ENCODE data around the gene VMAC. TPM values are rescaled to one million over a fixed set of nuclear protein-coding genes. Genes with fewer than 3 reads are reported as not detected.

Gene VMAC
- total and polyA plus RNA-seq, 2 of the 13 experiments (the other 11 are each of a cell fraction or from before 2014, with no cell fraction given), result 2.4 TPM

DNA sequence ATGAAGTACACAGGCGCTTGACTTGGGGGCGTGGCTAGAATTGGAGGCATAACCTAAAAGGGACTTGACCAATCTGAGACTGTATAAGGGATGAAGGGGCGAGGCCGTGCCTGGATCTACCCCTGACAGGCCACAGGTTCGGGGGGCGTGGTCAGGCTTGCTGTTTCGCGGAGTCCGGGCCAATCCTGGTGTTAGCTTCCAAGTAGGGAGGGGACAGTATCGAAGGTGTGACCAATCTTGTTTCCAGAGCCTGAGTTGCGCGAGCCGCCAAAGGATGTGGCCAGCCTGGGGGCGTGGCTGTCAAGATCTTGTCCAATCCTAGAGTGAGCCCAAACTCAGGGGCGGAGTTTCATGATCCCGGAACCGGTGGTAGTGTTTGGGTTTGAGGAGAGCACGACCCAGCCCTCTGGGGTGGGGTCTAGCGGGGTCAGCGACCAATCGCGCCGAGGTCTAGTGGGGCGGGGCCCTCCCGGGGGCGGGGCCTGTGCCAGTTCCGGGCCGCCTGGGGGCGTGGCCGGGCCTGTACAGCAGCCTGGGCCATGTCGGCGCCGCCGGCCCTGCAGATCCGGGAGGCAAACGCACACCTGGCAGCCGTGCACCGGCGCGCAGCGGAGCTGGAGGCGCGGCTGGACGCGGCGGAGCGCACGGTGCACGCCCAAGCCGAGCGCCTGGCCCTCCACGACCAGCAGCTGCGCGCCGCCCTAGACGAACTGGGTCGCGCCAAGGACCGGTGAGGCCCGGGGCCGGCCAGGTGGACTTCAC lies at the start of gene VMAC (continued):
- TF ChIP-seq, protein P1, sequence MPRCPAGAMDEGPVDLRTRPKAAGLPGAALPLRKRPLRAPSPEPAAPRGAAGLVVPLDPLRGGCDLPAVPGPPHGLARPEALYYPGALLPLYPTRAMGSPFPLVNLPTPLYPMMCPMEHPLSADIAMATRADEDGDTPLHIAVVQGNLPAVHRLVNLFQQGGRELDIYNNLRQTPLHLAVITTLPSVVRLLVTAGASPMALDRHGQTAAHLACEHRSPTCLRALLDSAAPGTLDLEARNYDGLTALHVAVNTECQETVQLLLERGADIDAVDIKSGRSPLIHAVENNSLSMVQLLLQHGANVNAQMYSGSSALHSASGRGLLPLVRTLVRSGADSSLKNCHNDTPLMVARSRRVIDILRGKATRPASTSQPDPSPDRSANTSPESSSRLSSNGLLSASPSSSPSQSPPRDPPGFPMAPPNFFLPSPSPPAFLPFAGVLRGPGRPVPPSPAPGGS (CRISPR knock-in tag; IDR thresholded peaks at IDR 0.05), result no peak
- TF ChIP-seq, protein P2, sequence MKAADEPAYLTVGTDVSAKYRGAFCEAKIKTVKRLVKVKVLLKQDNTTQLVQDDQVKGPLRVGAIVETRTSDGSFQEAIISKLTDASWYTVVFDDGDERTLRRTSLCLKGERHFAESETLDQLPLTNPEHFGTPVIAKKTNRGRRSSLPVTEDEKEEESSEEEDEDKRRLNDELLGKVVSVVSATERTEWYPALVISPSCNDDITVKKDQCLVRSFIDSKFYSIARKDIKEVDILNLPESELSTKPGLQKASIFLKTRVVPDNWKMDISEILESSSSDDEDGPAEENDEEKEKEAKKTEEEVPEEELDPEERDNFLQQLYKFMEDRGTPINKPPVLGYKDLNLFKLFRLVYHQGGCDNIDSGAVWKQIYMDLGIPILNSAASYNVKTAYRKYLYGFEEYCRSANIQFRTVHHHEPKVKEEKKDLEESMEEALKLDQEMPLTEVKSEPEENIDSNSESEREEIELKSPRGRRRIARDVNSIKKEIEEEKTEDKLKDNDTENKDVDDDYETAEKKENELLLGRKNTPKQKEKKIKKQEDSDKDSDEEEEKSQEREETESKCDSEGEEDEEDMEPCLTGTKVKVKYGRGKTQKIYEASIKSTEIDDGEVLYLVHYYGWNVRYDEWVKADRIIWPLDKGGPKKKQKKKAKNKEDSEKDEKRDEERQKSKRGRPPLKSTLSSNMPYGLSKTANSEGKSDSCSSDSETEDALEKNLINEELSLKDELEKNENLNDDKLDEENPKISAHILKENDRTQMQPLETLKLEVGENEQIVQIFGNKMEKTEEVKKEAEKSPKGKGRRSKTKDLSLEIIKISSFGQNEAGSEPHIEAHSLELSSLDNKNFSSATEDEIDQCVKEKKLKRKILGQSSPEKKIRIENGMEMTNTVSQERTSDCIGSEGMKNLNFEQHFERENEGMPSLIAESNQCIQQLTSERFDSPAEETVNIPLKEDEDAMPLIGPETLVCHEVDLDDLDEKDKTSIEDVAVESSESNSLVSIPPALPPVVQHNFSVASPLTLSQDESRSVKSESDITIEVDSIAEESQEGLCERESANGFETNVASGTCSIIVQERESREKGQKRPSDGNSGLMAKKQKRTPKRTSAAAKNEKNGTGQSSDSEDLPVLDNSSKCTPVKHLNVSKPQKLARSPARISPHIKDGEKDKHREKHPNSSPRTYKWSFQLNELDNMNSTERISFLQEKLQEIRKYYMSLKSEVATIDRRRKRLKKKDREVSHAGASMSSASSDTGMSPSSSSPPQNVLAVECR (CRISPR knock-in tag; IDR thresholded peaks at IDR 0.05; ENCODE audit: borderline replicate concordance), result peak; percentile 89
- no peak for TF ChIP-seq ZNF468 (CRISPR knock-in tag; IDR thresholded peaks at IDR 0.05)
- TF ChIP-seq POLR2G (IDR thresholded peaks at IDR 0.05; ENCODE audit: low read depth, low read length), result peak; percentile 75
- no peak for TF ChIP-seq ZSCAN30 (CRISPR knock-in tag; IDR thresholded peaks at IDR 0.05)
- TF ChIP-seq, protein P3, sequence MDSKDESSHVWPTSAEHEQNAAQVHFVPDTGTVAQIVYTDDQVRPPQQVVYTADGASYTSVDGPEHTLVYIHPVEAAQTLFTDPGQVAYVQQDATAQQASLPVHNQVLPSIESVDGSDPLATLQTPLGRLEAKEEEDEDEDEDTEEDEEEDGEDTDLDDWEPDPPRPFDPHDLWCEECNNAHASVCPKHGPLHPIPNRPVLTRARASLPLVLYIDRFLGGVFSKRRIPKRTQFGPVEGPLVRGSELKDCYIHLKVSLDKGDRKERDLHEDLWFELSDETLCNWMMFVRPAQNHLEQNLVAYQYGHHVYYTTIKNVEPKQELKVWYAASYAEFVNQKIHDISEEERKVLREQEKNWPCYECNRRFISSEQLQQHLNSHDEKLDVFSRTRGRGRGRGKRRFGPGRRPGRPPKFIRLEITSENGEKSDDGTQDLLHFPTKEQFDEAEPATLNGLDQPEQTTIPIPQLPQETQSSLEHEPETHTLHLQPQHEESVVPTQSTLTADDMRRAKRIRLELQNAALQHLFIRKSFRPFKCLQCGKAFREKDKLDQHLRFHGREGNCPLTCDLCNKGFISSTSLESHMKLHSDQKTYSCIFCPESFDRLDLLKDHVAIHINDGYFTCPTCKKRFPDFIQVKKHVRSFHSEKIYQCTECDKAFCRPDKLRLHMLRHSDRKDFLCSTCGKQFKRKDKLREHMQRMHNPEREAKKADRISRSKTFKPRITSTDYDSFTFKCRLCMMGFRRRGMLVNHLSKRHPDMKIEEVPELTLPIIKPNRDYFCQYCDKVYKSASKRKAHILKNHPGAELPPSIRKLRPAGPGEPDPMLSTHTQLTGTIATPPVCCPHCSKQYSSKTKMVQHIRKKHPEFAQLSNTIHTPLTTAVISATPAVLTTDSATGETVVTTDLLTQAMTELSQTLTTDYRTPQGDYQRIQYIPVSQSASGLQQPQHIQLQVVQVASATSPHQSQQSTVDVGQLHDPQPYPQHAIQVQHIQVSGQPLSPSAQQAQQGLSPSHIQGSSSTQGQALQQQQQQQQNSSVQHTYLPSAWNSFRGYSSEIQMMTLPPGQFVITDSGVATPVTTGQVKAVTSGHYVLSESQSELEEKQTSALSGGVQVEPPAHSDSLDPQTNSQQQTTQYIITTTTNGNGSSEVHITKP (CRISPR knock-in tag; IDR thresholded peaks at IDR 0.05; ENCODE audit: low read depth), result no peak
- peak; percentile 61; the same call in 1 of the 2 replicates for TF ChIP-seq ETV5 (CRISPR knock-in tag; IDR thresholded peaks at IDR 0.05; ENCODE audit: borderline replicate concordance)
- TF ChIP-seq FOXM1 (CRISPR knock-in tag; IDR thresholded peaks at IDR 0.05), result no peak
- TF ChIP-seq DMAP1 (CRISPR knock-in tag; IDR thresholded peaks at IDR 0.05), result no peak
- TF ChIP-seq, protein P4, sequence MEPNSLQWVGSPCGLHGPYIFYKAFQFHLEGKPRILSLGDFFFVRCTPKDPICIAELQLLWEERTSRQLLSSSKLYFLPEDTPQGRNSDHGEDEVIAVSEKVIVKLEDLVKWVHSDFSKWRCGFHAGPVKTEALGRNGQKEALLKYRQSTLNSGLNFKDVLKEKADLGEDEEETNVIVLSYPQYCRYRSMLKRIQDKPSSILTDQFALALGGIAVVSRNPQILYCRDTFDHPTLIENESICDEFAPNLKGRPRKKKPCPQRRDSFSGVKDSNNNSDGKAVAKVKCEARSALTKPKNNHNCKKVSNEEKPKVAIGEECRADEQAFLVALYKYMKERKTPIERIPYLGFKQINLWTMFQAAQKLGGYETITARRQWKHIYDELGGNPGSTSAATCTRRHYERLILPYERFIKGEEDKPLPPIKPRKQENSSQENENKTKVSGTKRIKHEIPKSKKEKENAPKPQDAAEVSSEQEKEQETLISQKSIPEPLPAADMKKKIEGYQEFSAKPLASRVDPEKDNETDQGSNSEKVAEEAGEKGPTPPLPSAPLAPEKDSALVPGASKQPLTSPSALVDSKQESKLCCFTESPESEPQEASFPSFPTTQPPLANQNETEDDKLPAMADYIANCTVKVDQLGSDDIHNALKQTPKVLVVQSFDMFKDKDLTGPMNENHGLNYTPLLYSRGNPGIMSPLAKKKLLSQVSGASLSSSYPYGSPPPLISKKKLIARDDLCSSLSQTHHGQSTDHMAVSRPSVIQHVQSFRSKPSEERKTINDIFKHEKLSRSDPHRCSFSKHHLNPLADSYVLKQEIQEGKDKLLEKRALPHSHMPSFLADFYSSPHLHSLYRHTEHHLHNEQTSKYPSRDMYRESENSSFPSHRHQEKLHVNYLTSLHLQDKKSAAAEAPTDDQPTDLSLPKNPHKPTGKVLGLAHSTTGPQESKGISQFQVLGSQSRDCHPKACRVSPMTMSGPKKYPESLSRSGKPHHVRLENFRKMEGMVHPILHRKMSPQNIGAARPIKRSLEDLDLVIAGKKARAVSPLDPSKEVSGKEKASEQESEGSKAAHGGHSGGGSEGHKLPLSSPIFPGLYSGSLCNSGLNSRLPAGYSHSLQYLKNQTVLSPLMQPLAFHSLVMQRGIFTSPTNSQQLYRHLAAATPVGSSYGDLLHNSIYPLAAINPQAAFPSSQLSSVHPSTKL (CRISPR knock-in tag; IDR thresholded peaks at IDR 0.05), result no peak
- peak; percentile 66; the same call in 1 of the 2 replicates for TF ChIP-seq ZNF138 (CRISPR knock-in tag; IDR thresholded peaks at IDR 0.05; ENCODE audit: low read depth)
- TF ChIP-seq ZNF883 (CRISPR knock-in tag; IDR thresholded peaks at IDR 0.05; ENCODE audit: not compliant biosample characterization), result no peak
- no peak for TF ChIP-seq HOXD1 (CRISPR knock-in tag; IDR thresholded peaks at IDR 0.05)
- TF ChIP-seq U2AF1 (optimal IDR thresholded peaks at IDR 0.05; ENCODE audit: low read depth, low read length), result no peak
